Measurements from ENCODE around the gene CMYA5.

CMYA5 gene

GRCh38 chr5:79845448-79846197 is 156.0 kb downstream of the CMYA5 start:
- H3K9ac ChIP-seq (ENCODE audit: insufficient read length), result no peak overlapping the region
- H3K9me3 ChIP-seq (ENCODE audit: low read depth, low read length), result no peaks in the 10 kb centered on the region
- no peak overlapping the region for H3K4me3 ChIP-seq
- no peak for DNase-seq (ENCODE audit: low read depth, low spot score)
- TF ChIP-seq POLR2AphosphoS5 (IDR thresholded peaks at IDR 0.05; ENCODE audit: borderline replicate concordance, low read depth, low read length) (no peak), EZH2 (IDR thresholded peaks at IDR 0.05) (no peak), FOXP2 (optimal IDR thresholded peaks at IDR 0.05; ENCODE audit: control extremely low read depth, extremely low read length, insufficient read depth) (no peak)
- no peak overlapping the region for H3K27ac ChIP-seq
- H3K36me3 ChIP-seq (ENCODE audit: insufficient read depth, low read length), result no peaks in the 10 kb centered on the region

GRCh38 chr5:79846198-79846521 is 156.5 kb downstream of the CMYA5 start:
- Histone ChIP-seq H3K27ac (no peak overlapping the region), H3K36me3 (ENCODE audit: insufficient read depth, low read length) (no peaks in the 10 kb centered on the region), H3K4me3 (no peak overlapping the region)

GRCh38 chr5:79847561-79847960 is 157.9 kb downstream of the CMYA5 start:
- DNase-seq (ENCODE audit: low read depth, low spot score), result no peak
- H3K9ac ChIP-seq (ENCODE audit: insufficient read length), result no peak overlapping the region
- no peaks in the 10 kb centered on the region for H3K9me3 ChIP-seq (ENCODE audit: low read depth, low read length)
- no peaks in the 10 kb centered on the region for H3K36me3 ChIP-seq (ENCODE audit: insufficient read depth, low read length)
- no peak overlapping the region for H3K4me3 ChIP-seq
- no peak for TF ChIP-seq POLR2AphosphoS5 (IDR thresholded peaks at IDR 0.05; ENCODE audit: borderline replicate concordance, low read depth, low read length)
- no peak for TF ChIP-seq FOXP2 (optimal IDR thresholded peaks at IDR 0.05; ENCODE audit: control extremely low read depth, extremely low read length, insufficient read depth)
- no peak for TF ChIP-seq EZH2 (IDR thresholded peaks at IDR 0.05)
- H3K27ac ChIP-seq, result no peak overlapping the region

More at GRCh38 chr5:79846198-79846521, 156.5 kb downstream of the CMYA5 start:
- TF ChIP-seq FOXP2 (optimal IDR thresholded peaks at IDR 0.05; ENCODE audit: control extremely low read depth, extremely low read length, insufficient read depth) (no peak), POLR2AphosphoS5 (IDR thresholded peaks at IDR 0.05; ENCODE audit: borderline replicate concordance, low read depth, low read length) (no peak), EZH2 (IDR thresholded peaks at IDR 0.05) (no peak)
- H3K9ac ChIP-seq (ENCODE audit: insufficient read length), result no peak overlapping the region
- no peaks in the 10 kb centered on the region for H3K9me3 ChIP-seq (ENCODE audit: low read depth, low read length)
- no peak for DNase-seq (ENCODE audit: low read depth, low spot score)

GRCh38 chr5:79849061-79849460 is 159.4 kb downstream of the CMYA5 start:
- no peak overlapping the region for H3K27ac ChIP-seq
- no peak for DNase-seq (ENCODE audit: low read depth, low spot score)
- TF ChIP-seq POLR2AphosphoS5 (IDR thresholded peaks at IDR 0.05; ENCODE audit: borderline replicate concordance, low read depth, low read length) (no peak), EZH2 (IDR thresholded peaks at IDR 0.05) (no peak), FOXP2 (optimal IDR thresholded peaks at IDR 0.05; ENCODE audit: control extremely low read depth, extremely low read length, insufficient read depth) (no peak)
- no peaks in the 10 kb centered on the region for H3K36me3 ChIP-seq (ENCODE audit: insufficient read depth, low read length)
- H3K4me3 ChIP-seq, result no peak overlapping the region
- H3K9me3 ChIP-seq (ENCODE audit: low read depth, low read length), result no peaks in the 10 kb centered on the region
- H3K9ac ChIP-seq (ENCODE audit: insufficient read length), result no peak overlapping the region

All from SK-N-MC (cell line).